NCI-H187 (cell line): ENCODE measurements around the gene SUMO3.
"Not testable (repeated sequence)": the region's sequence is repeated elsewhere in the genome, so short reads cannot be mapped to it uniquely, and the experiment has no call there.

Experiments used
- DNase-seq, 2 experiments: peaks; one replicate each; lab custom pipeline; 2025; lab: John Stamatoyannopoulos, UW

SUMO3 gene

DNA sequence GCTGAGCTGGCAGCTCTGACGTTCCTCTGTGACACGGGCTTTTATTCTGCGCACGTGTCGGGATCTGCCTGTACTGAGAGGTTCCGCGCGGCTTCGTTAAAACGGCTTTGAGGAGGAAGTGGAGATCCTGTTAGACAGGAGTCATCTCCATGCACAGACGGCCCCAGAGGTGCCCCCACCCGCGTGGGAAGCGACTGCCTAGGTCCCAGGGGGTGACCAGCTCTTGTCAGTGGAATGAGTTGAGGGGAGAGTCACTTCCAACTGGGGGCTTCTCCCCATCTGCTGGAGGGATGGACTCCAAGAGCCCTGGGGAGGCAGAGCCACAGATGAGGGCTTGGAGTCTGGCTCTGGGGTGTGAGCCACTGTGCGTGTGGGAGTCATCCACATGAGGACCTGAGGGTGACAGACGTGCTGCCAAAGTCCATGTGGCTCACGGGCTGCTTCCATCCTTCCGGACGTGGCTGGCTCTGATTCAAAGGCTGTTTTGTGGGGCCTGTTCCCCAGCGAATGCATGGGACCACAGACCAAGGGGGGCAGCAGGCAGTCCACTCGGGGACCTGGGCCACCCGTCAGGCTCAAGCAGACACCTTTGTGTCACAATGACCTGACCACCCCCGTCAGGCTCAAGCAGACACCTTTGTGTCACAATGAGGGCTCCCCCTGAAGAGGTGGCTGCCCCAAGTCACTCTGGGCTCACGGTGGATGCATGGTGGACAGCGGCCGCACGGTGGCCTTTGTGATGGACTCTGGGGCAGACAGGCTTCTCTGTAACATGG lies 28.8 kb upstream of the SUMO3 start:
- no peak for DNase-seq

DNA sequence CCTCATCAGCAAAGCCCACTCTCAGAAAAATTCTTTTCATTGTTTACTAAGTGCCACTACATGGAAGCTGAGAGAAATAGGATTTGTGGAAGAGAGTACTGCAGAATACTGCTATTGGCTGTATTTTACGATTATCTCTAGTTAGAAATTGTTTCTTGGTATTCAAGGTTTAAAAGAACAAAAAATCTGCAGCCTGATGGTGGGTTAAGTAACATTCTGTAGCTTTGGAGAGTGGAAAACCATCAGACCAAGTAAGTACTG lies 28.3 kb upstream of the SUMO3 start:
- DNase-seq = no peak

DNA sequence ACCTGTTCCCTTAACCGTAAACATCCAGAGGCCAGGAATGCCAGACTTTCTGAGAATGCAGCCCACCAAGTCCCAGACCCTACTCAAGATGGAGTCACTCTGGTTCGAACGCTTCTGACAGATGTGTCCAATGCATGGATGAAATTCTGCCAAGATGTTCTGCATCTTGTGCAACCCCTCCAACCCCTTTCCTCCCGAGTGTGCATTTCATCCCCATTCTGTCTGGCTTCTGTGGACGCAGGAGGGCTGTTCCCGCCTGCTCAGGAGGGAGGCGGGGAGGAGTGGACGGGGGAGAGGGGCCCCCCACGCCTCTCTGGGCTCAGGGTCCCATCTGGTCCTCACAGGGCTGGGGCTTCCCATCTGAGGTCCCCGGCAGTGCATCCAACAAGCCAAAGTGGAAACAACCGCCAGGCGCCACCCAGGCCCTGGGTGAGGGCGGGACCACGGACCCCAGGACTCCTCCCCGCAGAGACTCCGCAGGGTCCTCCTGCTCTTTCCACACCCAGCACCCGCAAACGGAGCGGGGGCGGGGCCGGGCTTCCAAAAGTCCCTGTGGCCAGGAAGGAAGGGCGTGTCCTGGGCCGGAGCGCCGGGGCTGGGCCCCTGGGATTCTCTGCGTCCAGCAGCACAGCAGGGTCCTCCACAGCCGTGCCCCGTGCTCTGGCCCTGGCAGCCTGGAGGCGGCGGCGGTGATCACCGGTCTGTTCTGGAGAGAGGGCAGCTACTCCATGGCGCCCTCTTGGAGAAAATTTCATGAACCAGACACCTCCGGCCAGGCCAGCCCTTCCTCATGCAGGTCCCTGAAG lies 27.8 kb upstream of the SUMO3 start:
- no peak for DNase-seq

DNA sequence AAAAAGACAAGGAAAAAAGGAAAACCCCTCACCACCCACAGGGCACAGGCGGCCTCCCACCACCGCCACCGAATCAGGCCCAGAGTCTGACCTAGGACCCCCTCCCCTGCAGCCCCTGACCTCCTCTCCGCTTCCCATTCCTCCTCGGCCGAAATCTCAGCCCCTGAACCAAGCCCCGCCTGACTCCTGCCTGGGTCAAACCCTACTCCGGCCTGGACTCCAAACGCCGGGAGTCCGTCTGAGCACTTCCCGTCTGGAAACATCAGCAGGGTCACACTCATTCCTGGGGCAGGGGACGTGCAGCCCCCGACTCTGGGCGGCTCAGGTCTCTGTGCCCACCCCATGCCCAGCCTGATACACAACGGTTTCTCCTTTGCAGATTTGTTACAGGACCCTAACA lies 26.4 kb upstream of the SUMO3 start:
- no peak for DNase-seq

DNA sequence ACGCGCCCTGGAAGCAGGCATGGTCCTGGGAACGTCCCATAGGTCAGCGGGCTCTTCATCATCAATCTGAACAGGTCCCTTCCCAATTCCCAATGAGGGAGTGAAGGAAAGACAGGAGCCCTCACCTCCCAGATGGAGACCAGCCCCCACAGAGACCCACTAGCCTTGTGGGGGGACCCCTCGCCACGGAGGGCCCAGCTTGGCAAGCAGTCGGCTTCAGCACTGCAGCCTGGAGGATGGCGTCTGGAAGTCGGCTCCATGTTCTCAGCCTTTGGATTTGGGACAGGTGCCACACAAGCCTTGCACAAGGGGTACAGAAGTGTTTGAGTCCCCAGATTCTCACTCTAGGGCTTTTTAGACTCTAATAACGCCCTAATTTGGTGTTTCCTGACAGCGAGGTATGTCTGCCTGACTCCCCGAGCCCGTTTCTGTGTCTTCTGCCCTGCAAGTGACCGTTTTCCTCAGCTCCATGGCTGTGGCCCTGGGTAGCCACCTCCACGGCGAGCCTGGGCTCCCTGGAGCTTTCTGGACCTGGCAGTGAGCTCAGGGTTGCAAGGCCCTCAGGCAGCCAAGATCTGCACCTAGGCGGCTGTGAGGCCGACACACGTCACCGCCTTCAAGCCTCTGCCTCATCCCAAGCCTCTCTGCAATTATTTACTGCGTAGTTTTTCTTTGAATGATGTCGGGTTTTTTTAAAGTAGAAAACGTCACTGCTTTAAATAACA lies 25.0 kb upstream of the SUMO3 start:
- DNase-seq = no peak

DNA sequence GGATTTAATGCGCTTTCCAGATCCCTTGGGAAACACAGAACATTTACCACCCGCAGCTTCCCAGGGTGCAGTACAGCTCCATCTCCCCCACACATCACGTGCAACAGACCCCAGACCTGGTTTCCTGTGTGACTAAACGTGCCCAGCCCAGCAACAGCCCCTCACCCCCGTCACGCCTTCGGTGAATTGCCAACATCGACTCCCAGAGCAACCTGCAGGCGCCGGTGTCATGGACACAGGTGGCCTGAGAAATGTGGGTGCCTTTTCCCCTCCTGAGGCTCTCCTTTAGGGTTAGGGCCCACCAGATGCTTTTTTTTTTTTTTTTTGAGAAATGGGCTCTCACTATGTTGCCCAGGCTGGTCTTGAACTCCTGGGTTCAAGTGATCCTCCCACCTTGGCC lies 24.2 kb upstream of the SUMO3 start:
- DNase-seq = no peak

DNA sequence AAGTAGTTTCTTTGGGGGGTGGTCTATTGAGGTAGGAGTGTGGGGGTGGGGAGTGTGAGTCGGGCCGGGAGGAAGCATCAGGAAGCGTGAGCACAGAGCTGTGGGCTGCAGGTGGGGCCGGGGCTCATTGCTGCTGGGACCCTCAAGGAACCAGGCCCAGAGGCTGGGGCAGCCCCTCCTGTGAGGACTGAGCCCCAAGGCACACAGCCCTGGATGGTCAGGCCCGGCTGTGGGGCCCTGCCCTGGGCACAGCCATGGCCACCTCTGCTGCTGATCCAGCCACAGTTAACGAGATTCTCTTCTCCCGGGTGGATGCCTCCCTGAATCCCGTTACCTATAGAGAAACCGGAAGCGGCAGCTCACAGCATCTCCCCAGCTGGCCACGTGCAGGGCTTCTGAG lies 22.9 kb upstream of the SUMO3 start:
- DNase-seq = no peak

DNA sequence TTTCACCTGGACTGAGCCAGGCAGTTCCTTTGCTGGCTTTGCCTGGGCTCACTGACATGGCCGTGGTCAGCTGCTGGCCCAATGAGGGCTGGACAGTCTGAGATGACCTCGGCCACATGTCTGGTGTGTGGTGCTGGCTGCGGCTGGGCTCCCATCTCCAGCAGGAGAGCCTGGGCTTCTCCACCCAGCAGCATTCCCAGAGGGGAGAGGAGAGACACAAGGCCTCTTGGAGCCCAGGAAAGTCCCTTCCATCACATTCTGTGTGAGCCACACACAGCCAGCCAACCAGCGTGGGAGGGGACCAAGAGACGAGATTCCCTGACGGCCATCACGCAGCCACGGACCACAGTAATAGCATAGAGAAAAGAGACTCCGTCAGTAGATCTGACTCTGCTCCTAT lies 21.1 kb upstream of the SUMO3 start:
- no peak for DNase-seq

DNA sequence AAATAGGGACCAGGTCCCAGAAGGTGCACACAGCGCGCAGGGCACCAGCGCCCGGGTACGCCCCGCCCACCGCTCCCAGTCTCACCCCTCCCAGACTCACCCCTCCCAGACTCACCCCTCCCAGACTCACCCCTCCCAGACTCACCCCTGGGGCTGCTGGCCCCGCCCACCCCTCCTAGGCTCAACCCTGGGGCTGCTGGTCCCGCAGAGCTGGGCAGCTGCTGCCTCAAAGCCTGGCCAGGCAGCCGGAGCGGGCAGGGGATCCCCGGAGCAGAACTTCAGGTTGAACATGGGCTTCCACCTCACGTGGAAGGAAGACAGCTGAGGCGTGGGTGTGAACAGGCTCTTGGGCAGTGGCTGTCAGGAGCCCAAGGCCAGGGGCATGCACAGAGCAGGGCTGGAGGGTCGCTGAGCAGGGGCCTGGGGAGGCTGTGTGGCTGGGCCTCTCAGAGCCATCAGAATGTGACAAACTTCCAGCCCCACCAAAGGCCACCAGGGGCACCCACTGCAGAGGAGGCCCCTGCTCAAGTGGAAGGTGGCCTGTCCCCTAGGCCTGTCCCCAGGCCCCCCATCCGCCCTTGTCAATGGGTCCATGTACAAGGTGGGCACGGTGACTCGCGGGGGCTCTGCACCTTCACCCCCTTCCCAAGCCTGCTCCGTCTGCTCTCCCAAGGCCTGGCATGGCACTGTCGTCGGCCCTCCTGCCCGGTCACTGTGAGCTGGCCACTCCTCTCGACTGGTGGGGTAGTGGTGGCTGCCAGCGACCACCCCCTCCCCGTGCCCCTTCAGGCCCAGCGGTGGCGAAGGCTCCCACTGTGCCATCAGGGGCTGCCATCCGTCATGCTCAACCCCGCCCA lies 20.4 kb upstream of the SUMO3 start:
- DNase-seq = no peak

DNA sequence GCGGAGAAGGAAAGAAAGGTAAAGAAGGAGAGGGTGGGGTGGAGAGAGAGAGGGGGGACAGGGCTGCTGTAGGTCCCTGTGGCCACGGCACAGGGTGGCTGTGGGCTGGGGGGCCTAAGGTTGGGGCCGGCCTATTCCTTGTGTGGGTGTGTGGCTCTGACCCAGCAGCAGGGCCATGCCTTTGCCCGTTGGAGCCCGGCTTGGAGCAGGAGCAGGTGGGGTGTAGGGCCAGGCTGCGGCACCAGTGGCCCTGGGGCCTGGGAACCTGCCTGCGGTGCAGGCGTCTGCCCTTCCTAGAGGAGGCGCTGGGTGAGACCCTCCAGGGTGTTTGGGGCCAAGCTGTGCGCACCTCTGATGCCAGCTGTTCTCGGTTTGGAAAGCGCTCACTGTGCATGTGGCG lies 19.7 kb upstream of the SUMO3 start:
- no peak for DNase-seq

DNA sequence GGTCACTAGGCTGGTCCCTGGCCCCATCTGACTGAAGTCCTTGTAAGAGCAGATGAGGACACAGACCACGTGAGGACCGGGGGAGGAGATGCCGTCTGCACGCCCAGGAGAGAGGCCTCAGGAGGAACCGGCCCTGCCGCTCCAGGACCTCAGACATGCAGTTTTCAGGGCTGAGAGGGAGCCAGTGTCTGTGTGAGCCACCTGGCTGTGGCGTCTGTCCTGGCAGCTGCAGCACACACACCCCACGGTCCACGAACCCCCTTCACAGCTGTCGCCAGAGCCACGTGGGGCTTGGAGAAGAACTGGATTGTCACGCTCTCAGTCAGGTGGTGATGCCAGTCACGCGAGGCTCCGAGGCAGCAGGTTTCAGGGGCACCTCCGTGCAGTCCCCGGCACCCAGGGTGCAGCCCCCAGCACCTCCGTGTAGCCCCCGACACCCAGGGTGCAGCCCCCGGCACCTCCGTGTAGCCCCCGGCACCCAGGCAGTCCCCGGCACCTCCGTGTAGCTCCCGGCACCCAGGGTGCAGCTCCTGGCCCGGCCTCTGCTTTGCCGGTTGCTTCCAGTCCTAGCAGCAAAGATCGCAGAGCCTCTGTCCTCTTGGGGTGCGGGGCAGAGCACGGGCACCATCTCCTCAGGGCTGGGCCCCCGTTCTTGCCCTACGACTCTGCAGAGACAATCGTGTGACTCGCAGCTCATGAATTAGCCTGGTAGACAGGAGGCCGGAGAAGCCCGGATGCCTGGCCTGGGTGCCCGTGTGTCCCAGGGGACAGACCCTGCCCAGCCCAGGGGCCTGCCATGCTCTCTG lies 19.0 kb upstream of the SUMO3 start:
- DNase-seq = no peak

DNA sequence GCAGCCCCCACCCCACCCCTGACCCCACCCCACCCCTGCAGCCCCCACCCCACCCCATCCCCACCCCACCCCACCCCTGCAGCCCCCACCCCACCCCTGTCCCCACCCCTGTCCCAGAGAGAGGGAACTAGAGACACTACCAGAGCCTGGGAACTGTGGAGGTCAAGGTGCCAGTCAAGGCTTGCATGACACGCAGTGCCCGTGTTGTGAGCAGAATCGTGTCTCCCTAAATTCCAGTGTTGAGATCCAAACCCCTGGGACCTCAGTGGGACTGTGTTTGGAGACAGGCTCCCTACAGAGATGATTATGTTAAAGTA lies 18.4 kb upstream of the SUMO3 start:
- DNase-seq = no peak

DNA sequence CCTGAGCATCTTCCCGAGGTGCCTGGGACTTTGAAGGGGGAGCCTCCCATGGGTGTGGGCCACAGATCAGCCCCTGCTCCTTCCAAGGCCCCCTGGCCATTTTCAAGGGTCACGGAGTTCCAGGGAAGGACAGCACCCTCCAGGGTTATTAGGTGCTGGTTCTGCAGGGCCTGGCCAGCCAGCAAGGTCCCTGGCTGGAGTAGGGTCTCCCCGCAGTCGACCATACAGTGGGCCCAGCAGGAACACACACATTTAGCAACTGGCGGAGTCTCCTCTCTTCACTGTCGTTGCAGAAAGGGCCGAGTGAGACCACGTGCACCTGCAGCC lies 17.7 kb upstream of the SUMO3 start:
- DNase-seq = no peak

DNA sequence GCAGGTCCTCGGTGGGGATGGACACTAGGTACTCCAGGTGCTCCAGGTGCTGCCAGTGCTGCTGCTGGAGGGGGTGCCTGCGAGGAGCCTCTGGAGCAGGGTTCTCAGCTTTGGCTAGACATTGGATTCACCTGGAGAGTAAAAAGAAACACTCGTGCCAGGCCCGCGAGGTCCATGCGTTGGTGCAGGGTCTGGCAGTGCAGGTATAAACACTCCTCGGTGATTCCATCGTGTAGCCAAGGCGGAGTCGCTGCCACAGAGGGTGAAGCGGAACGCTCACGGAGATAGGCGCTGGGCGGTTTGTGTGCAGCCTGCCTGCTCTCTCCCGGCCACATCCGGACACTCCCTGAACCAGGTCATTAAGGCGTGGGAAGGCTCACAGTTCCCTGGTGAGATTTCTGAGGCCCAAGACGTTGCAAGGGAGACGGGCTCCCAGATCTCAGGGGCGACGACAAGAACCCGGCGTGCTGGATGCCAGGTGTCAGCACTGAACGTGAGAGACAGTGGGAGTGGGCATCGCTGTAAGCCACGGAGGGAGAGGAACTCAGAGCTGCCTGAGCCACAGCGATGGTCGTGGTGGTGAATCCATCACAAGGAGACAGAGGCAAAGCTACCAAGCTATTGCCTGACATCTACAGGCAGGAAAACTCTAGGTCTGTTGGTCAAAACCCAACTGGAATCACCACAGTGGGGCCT lies 17.2 kb upstream of the SUMO3 start:
- no peak for DNase-seq

DNA sequence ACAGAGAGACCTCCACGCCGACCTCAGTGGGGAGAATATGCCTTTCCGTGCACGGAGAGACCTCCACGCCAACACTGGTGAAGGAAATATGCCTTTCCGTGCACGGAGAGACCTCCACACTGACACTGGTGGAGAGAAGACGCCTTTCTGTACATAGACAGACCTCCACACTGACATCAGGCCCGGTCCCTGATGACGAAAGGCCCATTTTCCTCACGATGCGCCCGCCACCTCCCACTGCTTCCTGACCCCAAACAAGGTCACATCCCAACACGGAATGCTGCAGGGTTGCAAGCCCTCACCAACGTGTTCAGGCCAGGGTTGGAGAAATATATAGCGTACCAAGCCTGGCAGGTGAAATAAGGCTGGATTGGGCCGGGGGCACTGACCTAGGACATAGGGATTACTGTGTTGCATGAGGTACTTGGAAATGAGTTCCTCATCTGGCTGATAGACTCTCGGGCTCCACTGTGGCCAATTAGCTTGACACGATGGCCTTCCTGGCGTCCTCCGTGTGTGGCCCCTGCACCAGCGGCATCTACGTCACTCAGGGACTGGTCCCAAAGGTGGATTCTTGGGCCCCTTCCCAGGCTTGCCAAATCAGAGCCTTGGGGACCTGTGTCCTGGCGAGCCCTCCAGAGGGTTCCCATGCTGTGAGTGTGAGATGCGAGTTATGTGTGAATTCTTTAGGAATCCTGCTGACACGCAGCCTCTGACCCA lies 16.5 kb upstream of the SUMO3 start:
- no peak for DNase-seq

DNA sequence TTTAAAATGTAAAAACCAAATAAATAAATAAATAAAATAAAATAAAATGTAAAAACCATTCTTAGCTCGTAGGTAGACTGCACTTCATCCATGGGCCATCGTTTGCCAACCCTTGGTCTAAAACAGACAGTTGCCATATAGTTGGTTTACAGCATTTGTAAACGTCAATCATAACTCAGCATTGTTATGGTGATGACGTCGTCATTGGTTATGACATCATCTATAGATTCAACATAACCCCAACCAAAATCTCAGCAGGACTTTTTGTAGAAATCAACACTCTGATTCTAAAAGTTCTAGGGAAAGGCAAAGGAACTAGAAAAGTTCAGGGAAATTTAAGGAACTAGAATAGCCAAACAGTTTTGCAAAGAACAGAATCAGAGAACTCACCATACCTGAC lies 15.8 kb upstream of the SUMO3 start:
- DNase-seq = no peak

DNA sequence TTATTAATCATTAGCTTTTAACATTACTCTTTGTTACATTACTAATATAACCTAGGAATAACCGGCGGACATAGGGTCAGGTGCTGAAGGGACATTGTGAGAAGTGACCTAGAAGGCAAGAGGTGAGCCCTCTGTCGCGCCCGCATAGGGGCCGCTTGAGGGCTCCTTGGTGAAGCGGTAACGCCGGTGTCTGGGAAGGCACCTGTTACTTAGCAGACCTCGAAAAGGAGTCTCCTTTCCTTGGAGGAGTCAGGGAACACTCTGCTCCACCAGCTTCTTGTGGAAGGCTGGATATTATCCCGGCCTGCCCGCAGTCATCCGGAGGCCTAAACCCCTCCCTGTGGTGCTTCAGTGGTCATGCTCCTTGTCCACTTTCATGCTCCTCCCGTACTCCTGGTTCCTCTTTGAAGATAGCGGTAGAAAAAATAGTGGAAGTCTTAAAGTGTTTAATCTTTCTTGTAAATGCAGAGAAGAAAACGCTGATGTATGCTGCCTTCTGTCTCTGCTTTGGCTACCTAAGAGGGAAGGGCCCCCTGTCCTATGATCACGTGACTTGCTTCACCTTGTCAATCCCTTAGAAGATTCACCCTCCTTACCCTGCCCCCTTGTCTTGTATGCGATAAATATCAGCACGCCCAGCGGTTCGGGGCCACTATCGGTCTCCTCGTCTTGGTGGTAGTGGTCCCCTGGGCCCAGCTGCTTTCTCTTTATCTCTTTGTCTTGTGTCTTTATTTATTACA lies 14.8 kb upstream of the SUMO3 start:
- not testable (repeated sequence) for DNase-seq

DNA sequence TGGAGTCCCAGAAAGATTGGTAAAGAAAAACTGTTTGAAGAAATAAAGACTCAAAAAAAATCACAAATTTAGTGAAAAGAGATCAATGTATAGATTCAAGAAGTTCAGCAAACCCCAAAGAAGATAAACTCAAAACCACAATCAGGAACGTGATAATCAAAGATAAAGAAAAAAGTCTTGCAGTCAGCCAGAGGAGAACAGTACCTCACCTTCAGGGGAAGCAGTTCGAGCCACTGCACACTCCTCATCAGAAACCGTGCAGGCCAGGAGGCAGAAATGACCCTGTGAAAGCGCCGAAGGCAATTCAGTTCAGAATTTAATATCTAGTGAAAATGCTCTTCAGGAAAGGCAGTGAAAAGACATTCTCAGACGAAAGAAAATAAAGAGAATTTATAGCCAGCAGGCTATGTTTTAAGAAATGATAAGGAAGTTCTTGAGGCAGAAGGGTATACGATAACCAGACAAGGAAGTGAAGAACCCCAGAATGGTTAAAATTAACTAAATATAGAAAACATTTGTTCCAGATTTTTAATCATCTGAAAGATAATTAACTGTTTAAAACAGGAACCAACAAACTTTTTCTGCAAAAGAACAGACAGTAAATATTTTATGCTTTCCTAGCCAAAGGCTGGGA lies 13.5 kb upstream of the SUMO3 start:
- no peak for DNase-seq

DNA sequence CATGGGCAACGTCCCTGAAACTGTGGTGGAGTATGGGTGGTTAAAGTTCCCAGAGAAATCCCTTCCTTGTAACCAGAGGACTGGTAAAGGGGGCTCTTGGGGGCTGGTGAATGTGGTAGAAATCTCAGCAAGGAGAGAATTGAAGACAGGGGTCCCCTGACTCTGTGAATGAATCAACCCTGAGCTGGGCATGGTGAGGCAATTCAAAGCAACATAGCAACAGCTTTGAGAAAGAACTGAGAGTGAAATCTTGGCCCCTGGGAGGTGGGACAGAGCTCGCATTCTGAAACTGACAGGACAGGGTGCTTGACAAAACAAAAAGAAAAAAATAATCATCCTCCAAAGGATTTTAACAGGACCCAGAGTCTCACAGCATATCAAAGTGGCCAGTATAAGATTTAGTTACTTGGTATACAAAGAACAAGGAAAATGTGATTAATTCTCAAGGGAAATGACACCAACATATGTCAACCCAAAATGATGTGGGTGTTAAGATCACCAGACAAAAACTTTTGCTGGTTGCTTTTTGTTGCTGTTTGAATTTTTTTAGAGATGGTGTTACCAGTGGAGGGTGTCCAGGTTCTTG lies 11.7 kb upstream of the SUMO3 start:
- no peak for DNase-seq
